Keratinocyte (primary cell): Measurements from ENCODE around the gene DNASE1. TPM values are rescaled to one million over a fixed set of nuclear protein-coding genes. Genes with fewer than 3 reads are reported as not detected.

ENCODE experiments used
- DNase-seq: peaks from one replicate; pipeline ENCODE4 v3.0.0-alpha.2; 2011; ENCODE audit warnings: low read depth, missing footprints, low spot score
- FAIRE-seq: peaks from 2 replicates; lab custom pipeline; 2011; peaks lifted over from hg19 to GRCh38; lab: Jason Lieb, UNC
- H2AFZ ChIP-seq: 2 replicates; pipeline ENCODE4 v1.6.0; 2012; ENCODE audit warnings: low read length, control low read depth, inconsistent platforms; ENCODE audit not compliant: control insufficient read depth
- H3K27ac ChIP-seq: 2 replicates; pipeline ENCODE4 v1.5.1; 2011; ENCODE audit warnings: low read length; ENCODE audit not compliant: control insufficient read depth, insufficient read depth
- H3K27me3 ChIP-seq: 3 replicates; pipeline ENCODE4 v1.6.0; 2011; ENCODE audit warnings: low read length; ENCODE audit not compliant: control insufficient read depth, insufficient read depth; ENCODE audit errors: extremely low read depth
- H3K36me3 ChIP-seq, 2 experiments: 2 replicates in 1 of 2; 3 replicates in 1 of 2; pipeline ENCODE4 v1.5.1; 2011; ENCODE audit warnings: low read length in 2 of 2, mild to moderate bottlenecking in 1 of 2; ENCODE audit not compliant: control insufficient read depth in 2 of 2, insufficient read depth in 2 of 2; ENCODE audit errors: extremely low read depth in 1 of 2
- H3K4me1 ChIP-seq: 3 replicates; pipeline ENCODE4 v1.5.1; 2011; ENCODE audit warnings: low read length; ENCODE audit not compliant: control insufficient read depth, insufficient read depth; ENCODE audit errors: extremely low read depth
- H3K4me2 ChIP-seq: 3 replicates; pipeline ENCODE4 v1.6.0; 2011; ENCODE audit warnings: low read depth, low read length; ENCODE audit not compliant: control insufficient read depth, insufficient read depth; ENCODE audit errors: extremely low read depth
- H3K4me3 ChIP-seq, 3 experiments: fragments of 200-600 bp in 1 of 3; sonication (generic) in 1 of 3; 2 replicates in 2 of 3; 3 replicates in 1 of 3; pipeline ENCODE4 v1.5.1; 2011 to 2016; ENCODE audit warnings: low read length in 3 of 3, mild to moderate bottlenecking in 3 of 3, control low read depth in 2 of 3, inconsistent platforms in 1 of 3, low read depth in 1 of 3, mixed read lengths in 1 of 3, mixed run types in 1 of 3, moderate library complexity in 1 of 3; ENCODE audit not compliant: control insufficient read depth in 2 of 3, insufficient read depth in 2 of 3; ENCODE audit errors: extremely low read depth in 1 of 3
- H3K79me2 ChIP-seq: 2 replicates; pipeline ENCODE4 v1.6.0; 2012; ENCODE audit warnings: low read length; ENCODE audit not compliant: control insufficient read depth, insufficient read depth
- H3K9ac ChIP-seq: 3 replicates; pipeline ENCODE4 v1.6.0; 2011; ENCODE audit warnings: low read length; ENCODE audit not compliant: control insufficient read depth, insufficient read depth; ENCODE audit errors: extremely low read depth
- H3K9me1 ChIP-seq: 3 replicates; pipeline ENCODE4 v1.6.0; 2011; ENCODE audit warnings: low read length; ENCODE audit not compliant: control insufficient read depth, insufficient read depth; ENCODE audit errors: extremely low read depth
- H3K9me3 ChIP-seq: 2 replicates; pipeline ENCODE4 v1.5.1; 2012; ENCODE audit warnings: low read depth, low read length; ENCODE audit not compliant: control insufficient read depth
- H4K20me1 ChIP-seq: 3 replicates; pipeline ENCODE4 v1.6.0; 2011; ENCODE audit warnings: low read length; ENCODE audit not compliant: control insufficient read depth, insufficient read depth; ENCODE audit errors: extremely low read depth
- CTCF ChIP-seq, 3 experiments: IDR thresholded peaks in 1 of 3; conservative IDR thresholded peaks in 1 of 3; optimal IDR thresholded peaks in 1 of 3; 2 replicates in 2 of 3; 3 replicates in 1 of 3; pipeline versions ENCODE3 to v1.5.1; 2011; ENCODE audit warnings: low read length in 3 of 3, mild to moderate bottlenecking in 3 of 3, moderate library complexity in 2 of 3, control low read depth in 1 of 3, inconsistent platforms in 1 of 3; ENCODE audit not compliant: insufficient read depth in 2 of 3; ENCODE audit errors: extremely low read depth in 1 of 3
- EZH2 ChIP-seq: IDR thresholded peaks from one replicate; pipeline ENCODE4 v1.6.1; 2012; ENCODE audit warnings: inconsistent platforms, mild to moderate bottlenecking, low read length, moderate library complexity
- dilution Hi-C: fragments of 300-500 bp; cut with MboI; formaldehyde crosslinking; loops from one replicate; pipeline ENCODE4 v1.7.0; 2020; ENCODE audit warnings: low sequenced_read_pairs; ENCODE audit not compliant: extremely low pct_ligation_motif_present
- polyA plus RNA-seq, 5 experiments: library from polyadenylated mRNA; depleted of rRNA in 3 of 5; stranded (reverse) in 3 of 5; stranded (forward) in 1 of 5; unstranded in 1 of 5; fragments of >200 nt; gene quantifications; 1 replicate in 1 of 5; 2 replicates in 3 of 5; 3 replicates in 1 of 5; pipeline versions ENCODE4 v1.2.1 to v1.2.3, GENCODE V29; 2011 to 2012; ENCODE audit warnings: missing spikeins in 2 of 5, low read depth in 1 of 5, low replicate concordance in 1 of 5

DNASE1 gene
- polyA plus RNA-seq, 1 donor (not counting 4 experiments of a cell fraction or from before 2014, with no cell fraction given), result 5.2 TPM

DNA sequence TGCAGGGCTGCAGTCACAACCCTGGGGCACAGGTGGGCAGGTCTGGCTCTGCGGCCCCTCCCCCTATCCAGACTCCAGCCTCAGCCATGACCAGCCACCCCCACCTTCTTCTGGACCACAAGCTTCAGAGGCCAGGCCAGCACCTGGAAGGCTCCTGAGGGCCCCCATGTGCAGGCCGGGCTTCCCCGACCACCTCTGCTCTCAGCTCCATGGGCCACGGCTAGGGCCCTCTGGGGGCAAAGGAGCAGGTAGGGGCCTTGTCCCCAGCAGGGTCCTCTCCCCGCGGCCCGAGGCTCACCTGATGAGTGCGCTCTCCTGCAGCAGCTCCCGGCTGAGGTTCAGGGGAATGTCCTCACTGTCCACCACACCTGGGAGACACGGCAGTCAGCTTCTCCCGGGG lies 16.9 kb downstream of the DNASE1 start:
- FAIRE-seq, result no peak

GRCh38 chr16:3672571-3673041 lies 18.1 kb downstream of the DNASE1 start:
- Histone ChIP-seq H3K79me2 (no peaks in the 10 kb centered on the region), H3K4me1 (no peaks in the 10 kb centered on the region), H3K27me3 (no peaks in the 10 kb centered on the region), H3K9ac (no peak overlapping the region), H3K9me1 (no peaks in the 10 kb centered on the region), H3K9me3 (no peaks in the 10 kb centered on the region), H4K20me1 (no peaks in the 10 kb centered on the region), H3K27ac (no peak overlapping the region), H3K4me2 (no peak overlapping the region), H3K36me3 (peaks cover 26 to 31% of the 10 kb centered on the region in 2 experiments), H3K4me3 (no peak overlapping the region), H2AFZ (no peak overlapping the region)
- FAIRE-seq (no peak), DNase-seq (no peak)
- dilution Hi-C loops, result no loop called here
- TF ChIP-seq EZH2 (no peak), CTCF (optimal IDR thresholded peaks at IDR 0.05 in 1 of 3, IDR thresholded peaks at IDR 0.05 in 1 of 3, conservative IDR thresholded peaks at IDR 0.05 in 1 of 3; ENCODE audit: extremely low read depth in 1 of 3, insufficient read depth in 2 of 3, low read length in 3 of 3) (no peak)

More for the DNA sequence above, 16.9 kb downstream of the DNASE1 start:
- Histone ChIP-seq H3K9ac (no peak overlapping the region), H3K27ac (no peak overlapping the region), H3K79me2 (no peaks in the 10 kb centered on the region), H2AFZ (no peak overlapping the region), H3K9me1 (no peaks in the 10 kb centered on the region), H3K4me2 (no peak overlapping the region), H3K9me3 (no peaks in the 10 kb centered on the region), H3K4me1 (no peaks in the 10 kb centered on the region), H3K27me3 (no peaks in the 10 kb centered on the region), H3K36me3 (peaks cover 22 to 26% of the 10 kb centered on the region in 2 experiments), H4K20me1 (no peaks in the 10 kb centered on the region), H3K4me3 (no peak overlapping the region)
- TF ChIP-seq CTCF (optimal IDR thresholded peaks at IDR 0.05 in 1 of 3, IDR thresholded peaks at IDR 0.05 in 1 of 3, conservative IDR thresholded peaks at IDR 0.05 in 1 of 3; ENCODE audit: extremely low read depth in 1 of 3, insufficient read depth in 2 of 3, low read length in 3 of 3), result no peak
- TF ChIP-seq EZH2, result no peak
- DNase-seq, result no peak
- dilution Hi-C loops, result no loop called here
